OCI-LY1 (cell line): Measurements from ENCODE around the gene DPP3.

Source experiments
- H2AFZ ChIP-seq: fragments of 200-600 bp; sonication (generic), shearing (Covaris generic); 2 replicates; pipeline ENCODE4 v1.6.0; 2014; ENCODE audit warnings: antibody characterized with exemption, mild to moderate bottlenecking, low read length
- H3F3A ChIP-seq: fragments of 200-600 bp; sonication (generic), shearing (Covaris generic); 2 replicates; pipeline ENCODE4 v1.6.0; 2014; ENCODE audit warnings: mild to moderate bottlenecking, antibody characterized with exemption, low read length, moderate library complexity; ENCODE audit not compliant: insufficient read depth
- H3K27ac ChIP-seq: fragments of 200-600 bp; sonication (generic); 2 replicates; pipeline ENCODE4 v1.5.1; 2014; ENCODE audit warnings: low read length, mixed run types, mild to moderate bottlenecking, low read depth; ENCODE audit not compliant: poor library complexity, severe bottlenecking
- H3K27me3 ChIP-seq: fragments of 200-600 bp; sonication (generic); 2 replicates; pipeline ENCODE4 v1.6.0; 2014; ENCODE audit warnings: antibody characterized with exemption, mild to moderate bottlenecking, low read length, moderate library complexity; ENCODE audit not compliant: insufficient read depth
- H3K36me3 ChIP-seq: fragments of 200-600 bp; sonication (generic); 2 replicates; pipeline ENCODE4 v1.6.1; 2014; ENCODE audit warnings: mild to moderate bottlenecking, antibody characterized with exemption, low read length, moderate library complexity, mixed read lengths; ENCODE audit not compliant: insufficient read depth
- H3K4me1 ChIP-seq: fragments of 200-600 bp; sonication (generic); 2 replicates; pipeline ENCODE4 v1.5.1; 2014; ENCODE audit warnings: mild to moderate bottlenecking, low read length, moderate library complexity; ENCODE audit not compliant: insufficient read depth, severe bottlenecking
- H3K4me2 ChIP-seq: fragments of 200-600 bp; sonication (generic), shearing (Covaris generic); 2 replicates; pipeline ENCODE4 v1.6.1; 2014; ENCODE audit warnings: low read length
- H3K4me3 ChIP-seq: fragments of 200-600 bp; sonication (generic); 2 replicates; pipeline ENCODE4 v1.5.1; 2014; ENCODE audit warnings: low read length, low read depth, mild to moderate bottlenecking, mixed read lengths; ENCODE audit not compliant: poor library complexity, severe bottlenecking
- H3K79me2 ChIP-seq: fragments of 200-600 bp; shearing (Covaris generic); 2 replicates; pipeline ENCODE4 v1.6.1; 2016; ENCODE audit warnings: mixed run types, low read length, mixed read lengths; ENCODE audit not compliant: insufficient read depth
- H3K9ac ChIP-seq: fragments of 200-600 bp; sonication (generic), shearing (Covaris generic); 2 replicates; pipeline ENCODE4 v1.6.1; 2014; ENCODE audit warnings: mild to moderate bottlenecking, low read length, mixed read lengths
- H3K9me2 ChIP-seq: fragments of 200-600 bp; sonication (generic), shearing (Covaris generic); 2 replicates; pipeline ENCODE4 v1.6.1; 2014; ENCODE audit warnings: low read depth, mild to moderate bottlenecking, low read length, mixed read lengths
- H3K9me3 ChIP-seq: fragments of 200-600 bp; shearing (Covaris generic); 2 replicates; pipeline ENCODE4 v1.6.1; 2014; ENCODE audit warnings: low read length, mixed read lengths
- H4K20me1 ChIP-seq: fragments of 200-600 bp; sonication (generic), shearing (Covaris generic); 2 replicates; pipeline ENCODE4 v1.6.0; 2016; ENCODE audit warnings: mild to moderate bottlenecking, low read length; ENCODE audit not compliant: insufficient read depth
- EZH2 ChIP-seq: fragments of 200-600 bp; sonication (generic), shearing (Covaris generic); IDR thresholded peaks from 2 replicates; pipeline ENCODE4 v1.8.0; 2017; ENCODE audit warnings: borderline replicate concordance, mixed run types, mild to moderate bottlenecking, antibody characterized with exemption, low read length, moderate library complexity, mixed read lengths
- TF ChIP-seq, protein P1 (sequence below): fragments of 200-600 bp; sonication (generic), shearing (Covaris generic); IDR thresholded peaks from 2 replicates; pipeline ENCODE4 v1.5.1; 2017; ENCODE audit warnings: mild to moderate bottlenecking, antibody characterized with exemption, low read length, moderate library complexity, mixed read lengths

DPP3 gene

DNA sequence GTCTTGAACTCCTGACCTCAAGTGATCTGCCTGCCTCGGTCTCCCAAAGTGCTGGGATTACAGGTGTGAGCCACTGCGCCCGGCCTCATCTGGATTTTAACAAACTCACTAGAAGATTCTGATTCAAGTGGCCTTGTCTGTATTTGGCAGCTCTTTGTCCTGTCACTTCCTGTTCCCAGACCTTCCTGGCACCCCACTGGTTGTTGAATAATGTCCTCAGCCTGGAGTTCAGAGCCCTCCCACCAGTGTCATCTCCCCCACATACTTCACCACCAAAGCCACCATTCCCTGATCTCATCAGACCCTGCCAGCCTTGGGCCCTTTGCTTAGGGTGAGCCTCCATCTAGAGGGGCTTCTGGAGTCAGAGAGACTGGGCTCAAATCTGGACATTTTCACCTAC, 10.2 kb upstream of the DPP3 start:
- Histone ChIP-seq H2AFZ (no peak overlapping the region), H3K4me2 (no peak overlapping the region), H3K36me3 (no peaks in the 10 kb centered on the region), H3K4me1 (peaks cover 22% of the 10 kb centered on the region), H3K27me3 (no peaks in the 10 kb centered on the region), H3K79me2 (no peaks in the 10 kb centered on the region), H3K9me2 (no peaks in the 10 kb centered on the region), H3K9me3 (no peaks in the 10 kb centered on the region), H3F3A (no peaks in the 10 kb centered on the region), H3K9ac (no peak overlapping the region), H3K4me3 (no peak overlapping the region), H4K20me1 (no peaks in the 10 kb centered on the region), H3K27ac (no peak overlapping the region)
- TF ChIP-seq EZH2: no peak
- TF ChIP-seq, protein P1, sequence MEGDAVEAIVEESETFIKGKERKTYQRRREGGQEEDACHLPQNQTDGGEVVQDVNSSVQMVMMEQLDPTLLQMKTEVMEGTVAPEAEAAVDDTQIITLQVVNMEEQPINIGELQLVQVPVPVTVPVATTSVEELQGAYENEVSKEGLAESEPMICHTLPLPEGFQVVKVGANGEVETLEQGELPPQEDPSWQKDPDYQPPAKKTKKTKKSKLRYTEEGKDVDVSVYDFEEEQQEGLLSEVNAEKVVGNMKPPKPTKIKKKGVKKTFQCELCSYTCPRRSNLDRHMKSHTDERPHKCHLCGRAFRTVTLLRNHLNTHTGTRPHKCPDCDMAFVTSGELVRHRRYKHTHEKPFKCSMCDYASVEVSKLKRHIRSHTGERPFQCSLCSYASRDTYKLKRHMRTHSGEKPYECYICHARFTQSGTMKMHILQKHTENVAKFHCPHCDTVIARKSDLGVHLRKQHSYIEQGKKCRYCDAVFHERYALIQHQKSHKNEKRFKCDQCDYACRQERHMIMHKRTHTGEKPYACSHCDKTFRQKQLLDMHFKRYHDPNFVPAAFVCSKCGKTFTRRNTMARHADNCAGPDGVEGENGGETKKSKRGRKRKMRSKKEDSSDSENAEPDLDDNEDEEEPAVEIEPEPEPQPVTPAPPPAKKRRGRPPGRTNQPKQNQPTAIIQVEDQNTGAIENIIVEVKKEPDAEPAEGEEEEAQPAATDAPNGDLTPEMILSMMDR: no peak

DNA sequence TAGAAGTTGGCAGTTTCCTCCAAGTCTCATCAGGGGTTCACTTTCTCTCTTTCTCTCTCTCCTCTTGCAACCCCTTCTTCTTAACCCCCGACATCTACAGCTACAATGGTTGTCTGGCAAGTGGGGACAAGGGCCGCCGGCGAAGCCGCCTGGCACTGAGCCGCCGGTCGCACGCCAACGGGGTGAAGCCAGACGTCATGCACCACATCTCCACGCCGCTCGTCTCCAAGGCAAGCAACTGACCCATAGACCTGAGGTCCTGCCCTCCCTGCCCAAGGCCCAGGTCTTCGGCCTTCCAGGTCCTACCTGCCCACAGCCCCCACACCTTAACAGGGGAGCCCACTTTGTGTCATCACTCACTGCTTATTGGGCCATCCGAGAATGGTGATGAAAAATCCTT, 9.1 kb upstream of the DPP3 start:
- Histone ChIP-seq H3K4me2 (no peak overlapping the region), H3K9me3 (no peaks in the 10 kb centered on the region), H3K4me3 (no peak overlapping the region), H3F3A (no peaks in the 10 kb centered on the region), H3K27me3 (no peaks in the 10 kb centered on the region), H3K9me2 (no peaks in the 10 kb centered on the region), H3K4me1 (peaks cover 11% of the 10 kb centered on the region), H3K9ac (no peak overlapping the region), H3K36me3 (no peaks in the 10 kb centered on the region), H2AFZ (no peak overlapping the region), H4K20me1 (no peaks in the 10 kb centered on the region), H3K79me2 (no peaks in the 10 kb centered on the region), H3K27ac (no peak overlapping the region)
- no peak for TF ChIP-seq EZH2
- TF ChIP-seq, protein P1: no peak

DNA sequence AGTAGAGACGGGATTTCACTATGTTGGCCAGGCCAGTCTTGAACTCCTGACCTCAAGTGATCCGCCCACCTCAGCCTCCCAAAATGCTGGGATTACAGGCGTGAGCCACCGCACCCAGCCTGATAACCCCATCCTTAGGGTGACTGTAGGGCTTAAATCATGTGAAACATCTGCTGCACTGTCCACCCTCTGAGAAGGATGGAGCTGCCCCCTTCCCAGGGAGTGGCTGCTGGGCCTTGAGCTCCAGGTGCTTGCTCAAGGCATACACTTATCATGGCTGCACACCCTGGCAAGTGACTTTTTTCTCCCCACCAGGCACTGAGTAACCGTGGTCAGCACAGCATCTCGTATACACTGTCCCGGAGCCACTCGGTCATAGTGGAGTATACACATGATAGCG, 8.2 kb upstream of the DPP3 start:
- Histone ChIP-seq H3K36me3 (no peaks in the 10 kb centered on the region), H2AFZ (no peak overlapping the region), H3K27me3 (no peaks in the 10 kb centered on the region), H3K4me1 (peaks cover 7% of the 10 kb centered on the region), H3K4me2 (no peak overlapping the region), H3K9me2 (no peaks in the 10 kb centered on the region), H4K20me1 (no peaks in the 10 kb centered on the region), H3K9ac (no peak overlapping the region), H3K79me2 (no peaks in the 10 kb centered on the region), H3K9me3 (no peaks in the 10 kb centered on the region), H3K4me3 (no peak overlapping the region), H3K27ac (no peak overlapping the region), H3F3A (no peaks in the 10 kb centered on the region)
- no peak for TF ChIP-seq EZH2
- TF ChIP-seq, protein P1: no peak
